Middle frontal gyrus (tissue), 1 donor: ENCODE results near the gene FGF7.
"Not testable (repeated sequence)": the region's sequence is repeated elsewhere in the genome, so short reads cannot be mapped to it uniquely, and the experiment has no call there.

ENCODE experiments used
- DNase-seq: peaks from one replicate; pipeline ENCODE4 v3.0.0-alpha.2; 2015; ENCODE audit warnings: low spot score; ENCODE audit errors: extremely low spot score

The FGF7 gene, protein sequence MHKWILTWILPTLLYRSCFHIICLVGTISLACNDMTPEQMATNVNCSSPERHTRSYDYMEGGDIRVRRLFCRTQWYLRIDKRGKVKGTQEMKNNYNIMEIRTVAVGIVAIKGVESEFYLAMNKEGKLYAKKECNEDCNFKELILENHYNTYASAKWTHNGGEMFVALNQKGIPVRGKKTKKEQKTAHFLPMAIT

DNA sequence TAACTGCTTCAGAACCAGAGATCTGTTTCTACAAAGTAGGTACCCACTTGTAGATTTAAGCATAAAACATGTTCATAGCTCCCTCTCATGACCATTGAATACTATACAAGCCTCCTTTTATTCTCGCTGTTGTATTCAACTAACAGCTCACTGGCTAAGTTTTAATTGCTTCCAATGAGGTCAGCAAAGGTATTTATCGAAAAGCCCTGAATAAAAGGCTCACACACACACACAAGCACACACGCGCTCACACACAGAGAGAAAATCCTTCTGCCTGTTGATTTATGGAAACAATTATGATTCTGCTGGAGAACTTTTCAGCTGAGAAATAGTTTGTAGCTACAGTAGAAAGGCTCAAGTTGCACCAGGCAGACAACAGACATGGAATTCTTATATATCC is at the start of gene FGF7:
TSS of gene FGF7 (plus strand) at position 222 of the 400 bp plus-strand sequence. CDS start 1,056 bp downstream, outside the sequence.
- DNase-seq = no peak

DNA sequence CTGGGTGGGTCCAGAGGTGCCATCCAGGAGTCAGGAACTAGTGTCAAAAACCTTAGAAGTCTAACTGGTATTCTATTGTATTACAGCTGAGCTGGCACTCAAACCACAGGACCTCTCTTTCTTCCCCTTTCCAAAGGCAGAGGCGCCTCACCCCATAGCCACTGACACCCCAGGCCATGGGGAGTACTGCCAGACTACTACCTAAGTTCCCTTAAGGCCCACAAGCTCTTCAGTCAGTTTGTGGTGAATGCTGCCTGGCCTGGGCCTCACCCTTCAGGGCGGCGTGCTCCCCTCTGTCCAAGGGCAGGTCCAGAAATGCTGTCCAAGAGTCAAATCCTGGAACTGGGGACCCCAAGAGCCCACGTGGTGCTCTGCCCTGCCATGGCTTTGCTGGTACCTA is 43.0 kb upstream of the FGF7 start:
- no peak for DNase-seq

DNA sequence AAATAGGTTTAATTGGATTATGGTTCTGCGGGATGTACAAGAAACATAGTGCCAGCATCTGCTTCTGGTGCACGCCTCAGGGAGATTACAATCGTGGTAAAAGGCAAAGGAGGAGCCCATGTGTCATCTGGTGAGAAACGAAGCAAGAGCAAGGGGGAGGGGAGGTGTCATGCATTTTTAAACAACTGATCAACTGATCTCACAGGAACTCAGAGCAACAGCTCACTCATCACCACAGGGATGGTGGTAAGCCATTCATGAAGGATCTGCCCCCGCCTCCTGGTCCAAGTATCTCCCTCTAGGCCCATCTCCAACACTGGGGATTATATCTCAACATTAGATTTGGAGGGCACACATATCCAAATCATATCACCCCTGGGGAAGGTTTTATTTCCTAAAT is 42.1 kb upstream of the FGF7 start:
- no peak for DNase-seq

DNA sequence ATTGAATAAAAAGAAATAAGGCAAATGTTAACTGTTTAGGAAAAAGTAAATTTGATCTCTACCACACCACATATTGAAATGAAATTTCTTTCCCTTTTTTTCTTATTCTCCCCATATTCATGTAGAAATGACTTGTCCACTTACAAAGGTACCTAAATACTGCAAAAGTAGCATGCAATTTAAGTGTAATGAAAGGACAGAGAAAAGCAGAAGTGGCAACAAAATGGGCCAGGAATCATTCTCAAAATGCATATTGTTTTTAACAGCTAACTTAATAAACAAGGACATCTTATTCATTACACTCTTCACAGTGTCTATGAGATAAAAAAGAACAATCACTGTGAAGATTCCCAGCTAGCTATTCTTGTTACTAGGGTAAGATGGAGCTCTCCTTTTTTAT is 40.6 kb upstream of the FGF7 start:
- DNase-seq = no peak

DNA sequence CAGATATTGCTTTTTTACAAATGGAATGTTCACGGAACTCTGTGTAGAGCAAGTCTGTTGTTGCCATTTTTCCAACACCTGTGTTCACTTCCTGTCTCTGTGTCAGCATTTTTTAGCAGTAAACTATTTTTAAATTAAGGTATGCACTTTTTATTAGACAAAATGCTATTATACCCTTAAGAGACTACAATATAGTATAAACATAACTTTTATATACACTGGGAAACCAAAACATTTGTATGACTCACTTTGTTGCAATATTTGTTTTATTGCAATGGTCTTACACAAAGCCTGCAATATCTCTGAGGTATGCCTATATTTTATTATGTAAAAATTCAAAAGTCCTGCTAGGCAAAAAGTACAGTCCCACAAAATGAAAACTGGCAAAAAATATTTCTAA is 39.8 kb upstream of the FGF7 start:
- DNase-seq = no peak

DNA sequence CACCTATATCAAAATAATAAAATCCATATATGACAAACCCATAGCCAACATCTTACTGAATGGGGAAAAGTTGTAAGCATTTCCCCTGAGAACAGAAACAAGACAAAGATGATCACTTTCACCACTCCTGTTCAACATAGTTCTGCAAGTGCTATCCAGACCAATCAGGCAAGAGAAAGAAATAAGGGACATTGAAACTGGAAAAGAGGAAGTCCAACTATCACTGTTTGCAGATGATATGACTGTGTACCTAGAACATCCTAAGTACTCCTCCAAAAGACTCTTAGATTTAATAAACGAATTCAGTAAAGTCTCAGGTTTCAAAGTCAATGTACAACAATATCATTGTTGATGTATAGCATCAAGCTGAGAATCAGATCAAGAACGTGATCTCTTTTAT is 35.6 kb upstream of the FGF7 start:
- no peak for DNase-seq

DNA sequence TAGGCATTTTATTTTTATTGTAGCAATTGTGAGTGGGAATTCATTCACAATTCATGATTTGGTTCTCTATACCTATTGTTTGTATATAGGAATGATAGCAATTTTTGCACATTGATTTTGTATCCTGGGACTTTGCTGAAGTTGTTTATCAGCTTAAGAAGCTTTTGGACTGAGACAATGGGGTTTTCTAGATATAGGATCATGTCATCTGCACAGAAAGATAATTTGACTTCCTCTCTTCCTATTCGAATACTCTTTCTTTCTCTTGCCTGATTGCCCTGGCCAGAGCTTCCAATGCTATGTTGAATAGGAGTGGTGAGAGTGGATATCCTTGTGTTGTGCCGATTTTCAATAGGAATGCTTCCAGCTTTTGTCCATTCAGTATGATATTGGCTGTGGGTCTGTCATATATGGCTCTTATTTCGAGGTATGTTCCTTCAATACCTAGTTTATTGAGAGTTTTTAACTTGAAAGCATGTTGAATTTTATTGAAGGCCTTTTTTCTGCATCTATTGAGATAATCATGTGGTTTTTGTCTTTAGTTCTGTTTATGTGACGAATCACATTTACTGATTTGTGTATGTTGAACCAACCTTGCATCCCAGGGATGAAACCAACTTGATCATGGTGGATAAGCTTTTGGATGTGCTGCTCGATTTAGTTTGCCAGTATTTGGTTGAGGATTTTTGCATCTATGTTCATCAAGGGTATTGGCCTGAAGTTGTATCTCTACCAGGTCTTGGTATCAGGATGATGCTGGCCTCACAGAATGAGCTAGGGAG is 20.3 kb upstream of the FGF7 start:
- DNase-seq = not testable (repeated sequence)

DNA sequence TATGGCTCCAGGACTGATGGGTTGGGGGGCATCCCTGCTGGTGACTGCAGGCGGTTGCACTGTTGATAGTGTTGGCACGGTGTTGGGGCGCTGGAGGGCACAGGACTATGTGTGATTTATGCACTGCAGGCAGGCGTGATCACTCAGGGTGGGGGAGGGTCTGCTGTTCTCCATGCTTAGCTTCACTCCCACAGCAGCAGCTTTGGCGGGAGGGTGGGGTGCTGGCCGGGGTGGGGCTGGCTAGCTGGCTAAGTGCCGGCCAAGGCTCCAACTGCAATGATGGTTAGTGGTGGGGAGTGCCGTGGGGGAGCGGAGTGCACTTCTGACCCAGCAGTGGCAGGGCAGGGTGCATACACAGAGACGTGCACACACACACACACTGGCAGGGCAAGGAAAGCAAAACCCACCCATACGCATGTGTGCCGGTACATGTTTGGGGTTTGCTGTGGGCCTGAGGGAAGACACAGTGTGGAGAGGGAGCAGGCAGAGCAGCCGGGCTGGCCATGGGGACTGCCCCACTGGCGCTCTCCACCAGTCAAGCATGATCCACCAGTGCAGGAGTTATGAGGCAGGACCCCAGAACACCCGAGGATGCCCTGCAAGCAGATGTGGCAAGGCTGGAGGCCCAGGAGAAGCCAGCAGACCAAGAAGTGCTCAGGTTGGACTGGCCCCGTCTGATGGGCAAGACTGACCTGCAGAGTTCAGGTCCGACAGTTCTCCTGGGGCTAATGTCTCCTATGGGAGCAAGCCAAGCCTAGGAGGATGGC is 16.5 kb upstream of the FGF7 start:
- no peak for DNase-seq

DNA sequence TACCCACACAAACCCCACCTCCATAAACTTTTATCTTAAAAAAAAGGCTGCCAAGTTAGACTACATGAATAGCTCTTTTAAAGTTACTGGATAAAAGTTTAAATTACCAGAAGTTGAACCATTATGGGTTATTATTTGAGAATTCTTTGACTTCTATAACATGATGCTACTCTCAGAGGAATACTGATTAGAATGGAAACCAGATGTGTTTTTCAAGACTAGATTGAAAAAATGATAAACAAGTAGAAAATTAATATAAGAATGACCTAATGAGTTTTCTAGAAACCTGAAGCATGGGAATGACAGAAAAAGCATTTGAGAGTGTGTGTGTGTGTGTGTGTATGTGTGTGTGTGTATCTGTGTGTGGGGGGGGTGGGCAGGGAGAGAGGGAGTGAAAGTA is 12.4 kb upstream of the FGF7 start:
- DNase-seq = no peak

DNA sequence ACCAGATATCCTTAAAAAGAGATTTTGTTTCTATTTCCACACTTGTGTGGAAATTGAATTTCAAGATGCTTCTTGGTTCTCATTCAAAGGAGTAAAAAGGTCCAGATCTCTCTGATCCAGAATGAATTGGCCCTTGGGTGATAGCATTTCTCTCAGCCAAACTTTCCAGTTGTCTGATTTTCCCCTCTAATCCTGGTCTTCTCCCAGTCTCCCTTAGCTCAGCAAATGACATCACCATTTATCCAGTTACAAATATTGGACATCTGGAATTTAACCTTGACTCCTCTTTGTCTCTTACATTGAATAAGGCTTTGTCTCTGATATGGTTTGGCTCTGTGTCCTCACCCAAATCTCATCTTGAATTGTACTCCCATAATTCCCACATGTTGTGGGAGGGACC is 10.2 kb upstream of the FGF7 start:
- DNase-seq = no peak

DNA sequence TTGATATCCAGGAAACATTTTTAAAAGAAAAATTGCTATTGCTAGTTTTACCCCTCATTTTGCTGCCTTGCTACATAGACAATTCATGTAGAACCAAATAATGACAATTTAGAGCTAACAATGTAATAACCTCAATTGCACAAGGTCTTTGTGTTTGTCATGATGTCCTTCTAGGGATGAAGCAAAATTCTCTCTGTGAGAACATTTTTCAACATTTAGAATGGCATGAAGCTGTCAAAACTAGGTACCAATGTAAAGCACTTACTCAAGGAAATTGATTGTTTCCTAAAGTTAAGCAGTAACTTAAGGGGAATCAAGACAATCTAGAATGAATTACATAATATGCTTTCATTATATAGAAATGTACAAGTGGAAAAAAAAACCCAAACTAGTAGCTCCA is 7.9 kb upstream of the FGF7 start:
- no peak for DNase-seq

DNA sequence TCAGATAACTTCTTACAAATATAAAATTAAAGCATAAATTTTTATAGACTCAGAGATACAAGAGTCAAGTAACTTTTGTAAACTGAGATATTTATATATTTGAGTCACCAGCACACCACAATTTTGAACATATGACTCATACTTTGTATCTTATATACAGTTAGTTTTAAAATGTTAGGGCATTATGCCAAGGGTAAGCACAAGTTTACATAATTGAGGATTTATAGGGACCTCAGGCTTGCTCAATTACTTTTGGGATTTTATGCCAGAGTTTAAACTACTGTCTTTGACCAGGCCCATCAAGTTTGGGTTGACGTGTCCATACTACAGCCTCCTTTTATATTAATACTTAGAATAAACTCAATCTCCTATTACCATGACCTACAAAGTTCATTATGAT is 7.4 kb upstream of the FGF7 start:
- DNase-seq = no peak

DNA sequence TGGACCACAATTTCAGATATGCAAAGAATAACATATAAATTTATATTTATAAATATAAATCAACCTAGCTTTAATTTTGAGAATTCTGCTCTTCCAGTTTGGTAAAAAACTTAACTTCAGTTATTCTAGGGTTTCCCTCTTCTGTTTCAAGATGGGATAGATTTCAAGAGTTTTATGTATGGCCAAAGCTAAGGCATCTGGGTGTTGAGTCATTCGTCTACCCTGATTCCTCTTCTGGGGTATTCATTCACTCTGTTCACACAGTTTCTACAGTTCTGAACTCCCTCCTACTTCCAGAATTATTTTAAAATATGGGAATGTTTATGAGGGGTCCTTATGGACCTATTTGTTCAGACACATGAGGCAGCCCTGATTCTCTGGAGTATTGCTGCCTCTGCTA is 4.2 kb upstream of the FGF7 start:
- DNase-seq = no peak

DNA sequence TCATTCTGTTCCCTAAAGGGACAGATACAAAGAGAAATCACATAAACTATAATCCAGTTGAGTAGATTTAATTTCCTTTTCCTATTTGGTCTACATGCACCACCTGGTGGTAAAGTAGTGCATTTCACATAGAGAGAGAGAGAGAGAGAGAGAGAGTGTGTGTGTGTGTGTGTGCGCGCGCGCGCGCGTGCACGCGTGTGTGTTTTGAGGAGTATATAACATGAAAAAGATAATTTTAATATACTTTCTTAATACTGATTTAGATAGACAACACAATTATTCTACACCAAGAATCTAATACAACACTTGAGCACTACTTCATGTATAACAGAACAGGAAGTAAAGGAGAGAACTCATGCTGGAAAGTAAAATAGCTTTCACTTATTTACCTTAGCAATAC is 1.1 kb upstream of the FGF7 start:
- no peak for DNase-seq

DNA sequence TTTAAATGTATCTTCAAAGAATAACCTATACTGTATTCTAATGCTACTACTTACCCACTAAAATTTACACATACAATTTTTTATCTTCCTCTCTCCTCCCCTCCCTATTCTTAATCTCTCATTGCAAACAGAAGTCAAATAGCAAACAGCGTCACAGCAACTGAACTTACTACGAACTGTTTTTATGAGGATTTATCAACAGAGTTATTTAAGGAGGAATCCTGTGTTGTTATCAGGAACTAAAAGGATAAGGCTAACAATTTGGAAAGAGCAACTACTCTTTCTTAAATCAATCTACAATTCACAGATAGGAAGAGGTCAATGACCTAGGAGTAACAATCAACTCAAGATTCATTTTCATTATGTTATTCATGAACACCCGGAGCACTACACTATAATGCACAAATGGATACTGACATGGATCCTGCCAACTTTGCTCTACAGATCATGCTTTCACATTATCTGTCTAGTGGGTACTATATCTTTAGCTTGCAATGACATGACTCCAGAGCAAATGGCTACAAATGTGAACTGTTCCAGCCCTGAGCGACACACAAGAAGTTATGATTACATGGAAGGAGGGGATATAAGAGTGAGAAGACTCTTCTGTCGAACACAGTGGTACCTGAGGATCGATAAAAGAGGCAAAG is 984 bp downstream of the FGF7 start:
- DNase-seq = no peak

DNA sequence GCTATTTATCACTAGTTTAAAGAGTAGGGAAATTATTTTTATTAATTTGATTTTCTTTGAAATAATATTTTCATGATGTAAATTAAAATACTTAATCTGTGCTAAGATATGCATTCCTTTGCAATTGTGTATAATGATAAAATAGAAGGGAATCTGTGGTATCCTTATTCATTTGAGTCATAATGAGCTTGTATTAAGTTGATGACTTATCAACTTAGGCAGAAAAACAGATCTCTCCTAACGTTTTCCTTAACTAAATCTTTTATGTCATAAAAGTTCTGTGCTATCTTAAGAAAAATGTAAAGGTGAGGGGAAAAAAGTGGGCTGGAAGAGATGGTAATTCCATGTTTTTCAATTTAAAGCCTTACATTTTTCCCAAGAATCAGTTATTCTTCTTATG is 1.9 kb downstream of the FGF7 start:
- no peak for DNase-seq

DNA sequence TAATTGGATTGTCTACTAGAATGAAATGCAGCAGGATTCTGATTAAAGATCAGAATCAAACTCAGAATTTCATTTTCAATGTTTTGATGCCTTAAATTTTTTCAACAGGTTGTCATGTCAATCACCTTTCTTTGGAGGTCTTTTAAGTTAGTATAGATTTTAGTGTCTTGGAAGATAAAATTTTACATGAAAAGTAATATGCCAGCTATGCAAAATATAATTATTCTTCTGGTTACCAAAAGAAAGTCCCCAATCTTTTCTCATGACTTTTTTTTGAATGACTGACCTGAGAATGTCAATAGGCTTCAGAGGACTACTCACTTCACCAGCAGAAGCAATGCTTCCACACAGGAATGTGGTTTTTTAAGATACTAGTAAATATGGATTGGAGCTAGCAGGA is 4.3 kb downstream of the FGF7 start:
- no peak for DNase-seq

DNA sequence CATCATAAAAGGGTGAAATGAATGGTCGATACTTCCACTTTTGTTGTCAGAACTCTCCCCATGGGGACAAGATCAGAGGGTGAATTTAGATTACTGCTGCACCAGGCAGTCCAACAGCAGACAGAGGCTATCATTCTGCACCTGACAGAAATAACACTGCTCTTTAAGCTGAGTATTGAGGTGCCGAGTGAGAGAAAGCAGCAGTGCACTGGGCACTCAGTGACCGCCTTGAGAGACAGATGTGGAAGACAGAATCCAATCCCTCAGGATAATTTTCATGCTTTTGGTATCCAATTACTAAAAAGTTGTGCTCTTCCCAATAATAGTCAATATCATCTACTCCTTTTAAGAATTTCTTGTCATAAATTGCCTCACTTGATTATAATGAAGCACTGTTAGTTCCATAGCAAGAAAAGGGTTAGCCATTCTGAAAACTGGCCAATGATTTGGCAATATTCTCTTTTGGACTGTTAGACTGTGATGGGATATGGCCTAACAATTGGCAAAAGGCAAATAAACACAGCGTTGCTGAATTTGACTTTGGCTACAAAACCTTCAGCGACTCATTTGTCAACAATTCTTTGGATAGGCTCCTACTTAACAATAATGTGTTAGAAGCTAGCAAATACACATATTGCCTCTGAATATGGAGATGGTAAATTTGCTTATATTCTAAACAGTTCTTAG is 5.5 kb downstream of the FGF7 start:
- no peak for DNase-seq

DNA sequence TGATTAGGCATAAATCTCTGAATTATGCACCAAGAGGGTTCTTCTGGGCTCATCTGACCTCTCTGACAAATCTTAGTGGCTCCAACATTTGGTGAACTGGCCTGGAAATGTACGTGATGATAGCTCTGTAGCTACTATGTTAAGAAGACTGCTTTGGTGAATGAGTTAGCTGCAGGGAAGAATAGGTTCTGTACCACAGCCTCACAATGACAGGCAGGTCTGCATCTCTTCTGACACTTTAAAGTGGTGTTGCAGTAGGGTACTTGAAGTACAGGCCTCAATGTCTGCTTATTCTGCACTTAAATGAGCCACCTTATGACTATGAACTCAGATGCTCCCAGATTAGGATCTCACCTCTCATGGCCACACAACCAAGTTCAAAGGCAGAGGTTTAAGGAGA is 7.0 kb downstream of the FGF7 start:
- no peak for DNase-seq

DNA sequence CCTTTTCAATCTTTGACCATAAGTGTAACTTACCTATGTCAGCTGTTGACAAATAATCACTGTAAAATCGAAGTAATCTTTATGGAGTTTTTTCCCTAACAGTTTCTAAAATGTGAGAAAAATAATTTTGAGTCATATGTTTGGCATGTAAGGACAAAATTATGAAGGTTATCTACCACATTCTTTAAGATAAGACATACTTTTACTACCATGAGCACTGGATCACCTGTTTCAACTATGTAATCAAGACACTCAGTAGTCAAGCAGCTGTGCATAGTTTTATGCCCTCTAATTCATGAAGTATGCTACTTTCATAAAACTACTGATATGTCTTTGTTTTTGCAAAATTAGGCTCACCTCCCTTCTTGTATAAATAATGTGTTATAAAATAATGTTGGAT is 12.1 kb downstream of the FGF7 start:
- no peak for DNase-seq

DNA sequence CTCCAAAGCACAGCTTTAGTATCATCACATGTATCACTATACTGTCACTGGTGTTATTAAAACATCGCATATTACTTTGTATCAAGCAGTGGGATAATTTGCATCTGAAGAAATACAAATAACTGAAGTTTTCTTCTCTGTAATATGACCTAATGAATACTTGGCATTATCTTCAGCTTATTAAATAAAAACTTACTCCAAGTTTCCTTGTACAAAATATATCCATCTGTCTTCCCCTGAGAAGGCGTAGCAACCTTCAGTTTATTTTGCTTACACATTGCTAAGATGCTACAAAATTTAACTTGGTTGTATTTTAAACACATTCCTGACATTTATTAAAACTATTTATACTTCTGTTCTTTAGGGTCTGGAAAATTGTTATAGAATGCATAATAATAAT is 13.7 kb downstream of the FGF7 start:
- no peak for DNase-seq
